ENCODE results near the gene SRPK2.

DNA sequence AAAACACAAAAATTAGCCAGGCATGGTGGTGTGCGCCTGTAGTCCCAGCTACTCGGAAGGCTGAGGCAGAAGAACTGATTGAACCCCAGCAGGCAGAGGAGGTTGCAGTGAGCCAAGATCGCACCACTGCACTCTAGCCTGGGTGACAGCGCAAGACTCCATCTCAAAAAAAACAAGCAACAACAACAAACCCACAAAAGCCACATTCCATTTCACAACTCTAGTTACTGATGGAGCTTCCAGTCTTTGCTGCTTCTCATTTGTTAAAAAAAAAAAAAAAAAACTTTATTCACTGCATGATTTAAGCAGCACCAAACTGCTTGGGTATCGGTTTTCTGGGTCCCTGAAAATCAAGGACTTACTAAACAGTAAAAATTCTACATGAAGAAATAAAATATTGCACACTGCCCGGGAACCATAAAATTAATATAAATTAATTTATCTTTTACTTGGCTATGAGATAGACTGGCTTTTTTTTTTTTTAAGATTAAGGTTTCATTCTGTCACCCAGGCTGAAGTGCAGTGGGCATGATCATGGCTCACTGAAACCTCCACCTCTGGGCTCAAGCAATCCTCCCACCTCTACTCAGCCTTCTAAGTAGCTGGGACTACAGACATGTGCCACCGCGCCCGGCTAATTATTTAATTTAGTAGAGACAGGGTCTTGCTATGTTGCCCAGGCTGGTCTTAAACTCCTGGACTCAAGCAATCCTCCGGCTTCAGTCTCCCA lies 42.0 kb downstream of the SRPK2 start:
- TF ChIP-seq ZNF138 (CRISPR knock-in tag; conservative IDR thresholded peaks at IDR 0.05) = no peak
- no peak for TF ChIP-seq CTCF (IDR thresholded peaks at IDR 0.05)
- no peak for TF ChIP-seq CBFB (CRISPR knock-in tag; IDR thresholded peaks at IDR 0.05; ENCODE audit: low read depth)
- TF ChIP-seq, protein P1, sequence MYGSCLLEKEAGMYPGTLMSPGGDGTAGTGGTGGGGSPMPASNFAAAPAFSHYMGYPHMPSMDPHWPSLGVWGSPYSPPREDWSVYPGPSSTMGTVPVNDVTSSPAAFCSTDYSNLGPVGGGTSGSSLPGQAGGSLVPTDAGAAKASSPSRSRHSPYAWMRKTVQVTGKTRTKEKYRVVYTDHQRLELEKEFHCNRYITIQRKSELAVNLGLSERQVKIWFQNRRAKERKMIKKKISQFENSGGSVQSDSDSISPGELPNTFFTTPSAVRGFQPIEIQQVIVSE (CRISPR knock-in tag; IDR thresholded peaks at IDR 0.05; ENCODE audit: borderline replicate concordance) = no peak
- TF ChIP-seq ATF3 (CRISPR knock-in tag; conservative IDR thresholded peaks at IDR 0.05) = no peak
- TF ChIP-seq RELA (CRISPR knock-in tag; IDR thresholded peaks at IDR 0.05; ENCODE audit: borderline replicate concordance) = no peak
- TF ChIP-seq, protein P2, sequence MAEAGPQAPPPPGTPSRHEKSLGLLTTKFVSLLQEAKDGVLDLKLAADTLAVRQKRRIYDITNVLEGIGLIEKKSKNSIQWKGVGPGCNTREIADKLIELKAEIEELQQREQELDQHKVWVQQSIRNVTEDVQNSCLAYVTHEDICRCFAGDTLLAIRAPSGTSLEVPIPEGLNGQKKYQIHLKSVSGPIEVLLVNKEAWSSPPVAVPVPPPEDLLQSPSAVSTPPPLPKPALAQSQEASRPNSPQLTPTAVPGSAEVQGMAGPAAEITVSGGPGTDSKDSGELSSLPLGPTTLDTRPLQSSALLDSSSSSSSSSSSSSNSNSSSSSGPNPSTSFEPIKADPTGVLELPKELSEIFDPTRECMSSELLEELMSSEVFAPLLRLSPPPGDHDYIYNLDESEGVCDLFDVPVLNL (CRISPR knock-in tag; IDR thresholded peaks at IDR 0.05; ENCODE audit: borderline replicate concordance, low read depth) = no peak
- no peak for TF ChIP-seq ZNF416 (CRISPR knock-in tag; IDR thresholded peaks at IDR 0.05)
- TF ChIP-seq ELF4 (CRISPR knock-in tag; IDR thresholded peaks at IDR 0.05; ENCODE audit: low read depth) = no peak
- TF ChIP-seq JAZF1 (CRISPR knock-in tag; IDR thresholded peaks at IDR 0.05) = no peak
- TF ChIP-seq ZNF423 (CRISPR knock-in tag; IDR thresholded peaks at IDR 0.05) = no peak
- TF ChIP-seq, protein P3, sequence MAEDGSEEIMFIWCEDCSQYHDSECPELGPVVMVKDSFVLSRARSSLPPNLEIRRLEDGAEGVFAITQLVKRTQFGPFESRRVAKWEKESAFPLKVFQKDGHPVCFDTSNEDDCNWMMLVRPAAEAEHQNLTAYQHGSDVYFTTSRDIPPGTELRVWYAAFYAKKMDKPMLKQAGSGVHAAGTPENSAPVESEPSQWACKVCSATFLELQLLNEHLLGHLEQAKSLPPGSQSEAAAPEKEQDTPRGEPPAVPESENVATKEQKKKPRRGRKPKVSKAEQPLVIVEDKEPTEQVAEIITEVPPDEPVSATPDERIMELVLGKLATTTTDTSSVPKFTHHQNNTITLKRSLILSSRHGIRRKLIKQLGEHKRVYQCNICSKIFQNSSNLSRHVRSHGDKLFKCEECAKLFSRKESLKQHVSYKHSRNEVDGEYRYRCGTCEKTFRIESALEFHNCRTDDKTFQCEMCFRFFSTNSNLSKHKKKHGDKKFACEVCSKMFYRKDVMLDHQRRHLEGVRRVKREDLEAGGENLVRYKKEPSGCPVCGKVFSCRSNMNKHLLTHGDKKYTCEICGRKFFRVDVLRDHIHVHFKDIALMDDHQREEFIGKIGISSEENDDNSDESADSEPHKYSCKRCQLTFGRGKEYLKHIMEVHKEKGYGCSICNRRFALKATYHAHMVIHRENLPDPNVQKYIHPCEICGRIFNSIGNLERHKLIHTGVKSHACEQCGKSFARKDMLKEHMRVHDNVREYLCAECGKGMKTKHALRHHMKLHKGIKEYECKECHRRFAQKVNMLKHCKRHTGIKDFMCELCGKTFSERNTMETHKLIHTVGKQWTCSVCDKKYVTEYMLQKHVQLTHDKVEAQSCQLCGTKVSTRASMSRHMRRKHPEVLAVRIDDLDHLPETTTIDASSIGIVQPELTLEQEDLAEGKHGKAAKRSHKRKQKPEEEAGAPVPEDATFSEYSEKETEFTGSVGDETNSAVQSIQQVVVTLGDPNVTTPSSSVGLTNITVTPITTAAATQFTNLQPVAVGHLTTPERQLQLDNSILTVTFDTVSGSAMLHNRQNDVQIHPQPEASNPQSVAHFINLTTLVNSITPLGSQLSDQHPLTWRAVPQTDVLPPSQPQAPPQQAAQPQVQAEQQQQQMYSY (CRISPR knock-in tag; IDR thresholded peaks at IDR 0.05) = no peak
- TF ChIP-seq ZNF263 (CRISPR knock-in tag; IDR thresholded peaks at IDR 0.05; ENCODE audit: low read depth) = no peak
